ENCODE measurements around the gene CNTN4. TPM values are rescaled to one million over a fixed set of nuclear protein-coding genes. Genes with fewer than 3 reads are reported as not detected.
A peak's percentile ranks its signal among the peaks of the same experiment; 100 is the strongest.
"Not testable (repeated sequence)": the region's sequence is repeated elsewhere in the genome, so short reads cannot be mapped to it uniquely, and the experiment has no call there.

CNTN4 gene
- total RNA-seq, 1 donor from 2014 or later: 2.6 TPM

GRCh38 chr3:2896308-2896939 is 797.8 kb downstream of the CNTN4 start:
- intact Hi-C loops (cut with DNase I): no loop called here
- ATAC-seq (ENCODE audit: poor library complexity): no peak
- DNase-seq: no peak

DNA sequence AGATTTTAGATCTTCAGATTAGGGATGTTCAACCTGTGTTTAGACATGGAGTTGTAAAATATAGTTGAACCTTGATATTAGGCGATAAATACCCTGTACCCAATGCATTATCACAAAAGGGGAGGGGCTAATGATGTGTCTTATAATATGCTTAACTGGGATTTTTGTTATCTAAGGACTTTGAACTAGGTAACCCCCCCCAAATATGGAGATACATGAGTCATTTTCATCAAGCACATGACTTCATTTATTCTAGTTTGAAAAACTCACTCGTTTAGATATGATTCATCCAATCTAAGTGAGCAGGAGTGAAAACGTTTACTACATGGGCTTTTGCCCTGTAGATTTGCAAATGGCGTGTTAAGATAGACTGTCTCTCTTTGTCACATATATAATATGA is 799.2 kb downstream of the CNTN4 start:
- no peak for DNase-seq
- intact Hi-C loops (cut with DNase I): no loop called here
- no peak for ATAC-seq (ENCODE audit: poor library complexity)

DNA sequence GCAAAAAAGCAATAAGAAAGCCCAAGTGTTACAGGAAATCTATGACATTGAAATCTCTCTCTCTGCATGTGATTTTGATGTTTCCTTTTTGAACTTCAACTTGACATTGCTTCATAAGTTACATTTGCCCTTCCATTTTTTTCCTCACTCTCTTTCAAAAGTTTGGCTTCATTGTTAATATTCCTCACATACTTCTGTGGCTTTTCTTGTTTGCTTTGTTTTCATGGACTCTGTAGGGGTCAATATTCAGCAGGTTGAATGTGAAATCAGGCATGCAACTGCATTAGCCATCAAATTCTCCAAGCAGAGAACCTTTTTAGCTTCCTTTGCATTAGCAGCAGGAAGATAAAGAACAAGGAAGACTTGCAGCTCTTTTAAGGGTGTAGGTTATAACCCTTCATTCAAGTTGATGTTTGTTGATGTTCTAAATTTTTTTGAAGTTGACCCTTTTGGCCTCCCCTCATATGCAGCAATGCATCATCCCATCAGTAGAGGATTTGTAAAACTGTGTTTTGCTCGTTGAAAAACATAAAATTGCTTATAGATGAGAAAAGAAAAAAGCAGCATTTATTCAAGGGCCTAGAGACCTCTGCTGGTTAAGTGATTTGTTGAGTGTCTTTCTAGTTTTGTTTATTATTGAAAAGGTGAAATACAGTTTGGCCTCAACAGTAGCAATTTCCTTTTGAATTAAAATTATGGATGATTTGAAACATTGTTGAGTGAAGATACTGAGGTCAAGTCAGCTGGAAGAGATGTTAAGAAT is 800.1 kb downstream of the CNTN4 start:
- intact Hi-C loops (cut with DNase I): no loop called here
- ATAC-seq (ENCODE audit: poor library complexity): no peak
- no peak for DNase-seq

GRCh38 chr3:2904054-2904453 is 805.4 kb downstream of the CNTN4 start:
- intact Hi-C loops (cut with DNase I): no loop called here
- ATAC-seq (ENCODE audit: poor library complexity): no peak
- no peak for DNase-seq

DNA sequence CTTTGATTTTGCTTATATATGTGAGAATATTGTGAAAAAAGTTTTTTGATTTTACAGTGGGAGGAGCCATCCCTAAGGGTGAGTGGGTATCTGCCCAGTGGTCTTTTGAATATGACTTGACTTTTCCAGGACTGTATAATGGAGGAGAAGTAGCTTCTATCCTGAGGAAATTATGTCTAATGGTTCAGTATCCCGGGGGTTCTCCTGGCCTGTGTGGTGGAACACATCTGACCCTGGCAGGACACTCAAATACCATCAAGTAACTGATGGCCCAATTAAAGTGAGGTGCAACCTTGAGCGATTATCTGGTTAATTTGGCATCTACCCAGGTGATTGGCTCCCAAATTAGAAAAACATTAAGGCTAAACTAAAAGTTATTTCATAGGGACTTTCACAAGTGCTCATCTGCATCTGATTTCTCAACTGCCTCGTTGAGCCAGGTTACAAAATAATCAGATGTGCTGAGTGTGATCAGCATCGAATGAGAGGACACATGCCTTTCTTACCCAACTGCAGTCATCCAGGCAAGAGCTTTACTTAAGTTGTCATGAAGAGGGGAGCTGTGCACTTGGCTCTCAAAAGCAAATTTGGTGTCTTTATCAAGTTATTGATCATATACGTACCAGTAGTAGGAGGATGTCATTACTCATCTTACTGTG is 810.2 kb downstream of the CNTN4 start:
- no peak for DNase-seq
- intact Hi-C loops (cut with DNase I): no loop called here
- no peak for ATAC-seq (ENCODE audit: poor library complexity)

DNA sequence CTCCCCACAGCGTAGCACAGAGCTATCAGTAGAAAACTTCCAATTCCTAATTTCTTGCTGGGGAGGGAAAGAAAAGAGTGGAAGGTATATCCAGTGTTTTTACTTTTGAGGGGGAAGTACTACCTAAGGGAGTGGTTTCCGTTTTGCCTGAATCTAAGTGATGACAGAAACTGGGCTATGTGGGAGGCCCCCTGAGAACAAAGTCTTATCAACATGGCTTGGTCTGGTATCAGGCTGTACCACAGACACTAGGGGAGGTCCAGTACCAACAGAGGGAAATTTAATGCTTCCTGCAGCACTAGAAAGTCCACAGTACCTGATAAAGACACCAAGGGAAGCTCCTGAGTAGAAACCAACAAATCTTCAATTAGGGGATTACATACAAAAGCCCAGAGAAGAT is 812.3 kb downstream of the CNTN4 start:
- intact Hi-C loops (cut with DNase I): no loop called here
- DNase-seq: no peak
- ATAC-seq (ENCODE audit: poor library complexity): no peak

DNA sequence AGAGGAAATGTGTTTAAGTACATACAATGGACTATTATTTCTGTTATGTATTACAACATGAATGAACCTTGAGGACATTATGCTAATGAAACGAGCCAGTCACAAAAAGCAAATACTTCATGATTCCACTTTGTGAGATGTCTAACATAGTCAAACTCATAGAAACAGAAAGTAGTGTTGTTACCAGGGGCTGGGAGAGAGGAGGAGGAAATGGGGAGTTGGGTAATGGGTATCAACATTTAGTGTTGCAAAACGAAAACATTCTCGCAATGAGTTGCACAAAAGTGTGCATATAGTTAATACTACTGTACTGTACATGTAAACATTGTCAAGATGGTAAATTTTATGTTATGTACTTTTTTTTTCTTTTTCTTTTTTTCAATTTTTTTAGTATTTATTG is 817.2 kb downstream of the CNTN4 start:
- ATAC-seq (ENCODE audit: poor library complexity): no peak
- DNase-seq: no peak
- intact Hi-C loops (cut with DNase I): no loop called here

DNA sequence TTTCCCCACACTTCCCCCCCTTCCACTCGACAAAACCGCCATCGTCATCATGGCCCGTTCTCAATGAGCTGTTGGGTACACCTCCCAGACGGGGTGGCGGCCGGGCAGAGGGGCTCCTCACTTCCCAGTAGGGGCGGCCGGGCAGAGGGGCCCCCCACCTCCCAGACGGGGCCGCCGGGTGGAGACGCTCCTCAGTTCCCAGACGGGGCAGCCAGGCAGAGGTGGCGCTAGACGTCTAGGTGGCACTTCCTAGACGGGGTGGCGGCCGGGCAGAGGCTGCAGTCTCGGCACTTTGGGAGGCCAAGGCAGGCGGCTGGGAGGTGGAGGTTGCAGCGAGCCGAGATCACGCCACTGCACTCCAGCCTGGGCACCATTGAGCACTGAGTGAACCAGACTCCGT is 818.0 kb downstream of the CNTN4 start:
- intact Hi-C loops (cut with DNase I); ATAC-seq (ENCODE audit: poor library complexity); DNase-seq: not testable (repeated sequence)

- intact Hi-C loops (cut with DNase I): no loop called here
- DNase-seq (no peak), ATAC-seq (ENCODE audit: poor library complexity) (no peak)
Observed at GRCh38 chr3:2920103-2920502, 821.4 kb downstream of the CNTN4 start.

DNA sequence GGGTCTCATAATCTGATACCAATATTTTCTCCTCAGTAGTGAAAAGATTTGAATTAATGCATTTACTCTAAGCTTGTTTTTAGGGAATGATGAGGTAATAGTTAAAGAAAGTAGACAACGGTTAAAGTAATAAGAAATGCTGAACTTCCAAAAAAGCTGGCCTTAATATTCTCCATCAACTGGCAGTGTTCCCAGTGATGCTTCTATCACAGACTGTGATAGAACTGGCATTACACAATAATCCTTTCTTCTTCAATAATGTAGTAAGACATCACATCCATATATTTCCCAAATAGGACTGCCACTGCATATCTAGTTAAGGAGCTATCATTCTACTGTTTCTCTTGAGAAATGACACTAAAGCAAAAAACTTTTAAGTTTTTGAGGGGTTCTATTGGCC is 822.8 kb downstream of the CNTN4 start:
- ATAC-seq (ENCODE audit: poor library complexity) (no peak), DNase-seq (no peak)
- intact Hi-C loops (cut with DNase I): no loop called here

DNA sequence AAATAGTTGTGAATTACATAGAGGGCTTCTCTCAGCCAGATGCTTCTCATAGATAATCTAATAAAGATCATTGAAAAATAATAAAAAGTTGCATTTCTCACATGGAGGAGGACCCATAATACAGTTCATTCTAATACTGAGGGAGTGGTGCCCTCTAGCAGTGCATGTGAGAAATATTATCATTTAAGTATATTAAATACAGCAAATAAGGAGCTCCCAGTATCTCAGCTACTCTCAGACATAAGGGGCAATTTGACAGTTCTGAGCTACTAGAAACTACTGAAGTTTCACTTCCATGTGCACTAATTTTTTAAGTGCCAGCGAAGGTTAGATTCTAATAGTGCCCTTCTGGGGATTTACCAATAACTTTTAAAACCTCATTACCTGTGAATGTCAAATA is 823.2 kb downstream of the CNTN4 start:
- ATAC-seq (ENCODE audit: poor library complexity) (peak; percentile 74), DNase-seq (no peak)
- intact Hi-C loops (cut with DNase I): no loop called here

DNA sequence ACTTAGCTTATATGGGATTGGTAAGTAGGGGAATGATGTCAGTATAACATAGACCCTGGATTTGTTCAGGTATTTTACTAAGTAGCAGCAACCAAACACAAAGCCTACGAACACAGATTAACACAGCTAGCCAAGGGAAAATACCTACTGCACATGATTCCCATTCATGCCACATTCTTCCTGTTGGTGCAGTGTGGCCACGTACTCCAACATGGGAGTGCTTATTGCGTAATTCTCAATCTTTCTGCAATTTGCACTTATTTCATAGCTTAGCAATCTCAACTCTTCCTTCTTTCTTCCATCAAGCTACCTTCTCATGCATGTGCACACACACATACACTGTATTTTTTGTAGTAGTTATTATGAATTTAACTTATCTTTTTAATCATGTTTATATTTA is 824.7 kb downstream of the CNTN4 start:
- no peak for DNase-seq
- intact Hi-C loops (cut with DNase I): no loop called here
- no peak for ATAC-seq (ENCODE audit: poor library complexity)

DNA sequence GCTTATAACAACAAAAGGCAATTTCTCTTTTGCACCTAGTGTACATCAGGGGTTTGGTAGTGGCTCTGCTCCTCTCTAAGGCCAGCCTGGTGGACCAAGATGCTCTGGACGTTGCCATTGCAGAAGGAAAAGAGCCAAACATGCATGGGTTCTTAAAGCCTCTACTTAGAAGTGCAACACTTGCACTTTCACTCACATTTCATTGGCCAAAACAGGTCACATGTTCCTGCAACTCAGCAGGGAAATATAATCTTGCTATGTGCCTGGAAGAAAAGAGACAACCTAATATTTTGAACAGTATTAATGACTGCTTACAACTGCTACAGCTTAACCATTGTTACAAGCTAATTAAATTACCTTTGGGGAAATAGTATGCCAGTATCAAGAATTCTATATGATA is 828.6 kb downstream of the CNTN4 start:
- ATAC-seq (ENCODE audit: poor library complexity): no peak
- DNase-seq: no peak
- intact Hi-C loops (cut with DNase I): no loop called here

DNA sequence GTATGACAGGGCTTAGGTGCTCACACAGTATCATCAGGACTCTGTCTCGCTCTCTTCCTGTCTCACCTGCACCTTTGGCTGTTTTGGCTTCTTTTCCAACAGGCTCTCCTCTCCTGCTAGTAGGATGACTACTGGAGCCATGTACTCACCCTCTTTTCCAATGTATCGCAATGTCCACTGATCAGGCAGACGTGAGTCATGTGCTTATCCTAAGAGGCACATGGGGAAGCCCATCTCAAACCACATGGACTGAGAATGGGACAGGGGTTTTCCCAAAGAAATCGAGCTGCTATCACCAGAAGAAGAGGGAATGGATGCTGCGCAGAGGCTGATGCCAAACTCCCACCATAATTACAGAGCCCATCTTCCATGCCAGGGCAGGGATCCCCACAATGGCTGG is 830.9 kb downstream of the CNTN4 start:
- no peak for ATAC-seq (ENCODE audit: poor library complexity)
- no peak for DNase-seq
- intact Hi-C loops (cut with DNase I): no loop called here

GRCh38 chr3:2931265-2931664 is 832.6 kb downstream of the CNTN4 start:
- intact Hi-C loops (cut with DNase I): no loop called here
- DNase-seq: no peak
- ATAC-seq (ENCODE audit: poor library complexity): no peak

DNA sequence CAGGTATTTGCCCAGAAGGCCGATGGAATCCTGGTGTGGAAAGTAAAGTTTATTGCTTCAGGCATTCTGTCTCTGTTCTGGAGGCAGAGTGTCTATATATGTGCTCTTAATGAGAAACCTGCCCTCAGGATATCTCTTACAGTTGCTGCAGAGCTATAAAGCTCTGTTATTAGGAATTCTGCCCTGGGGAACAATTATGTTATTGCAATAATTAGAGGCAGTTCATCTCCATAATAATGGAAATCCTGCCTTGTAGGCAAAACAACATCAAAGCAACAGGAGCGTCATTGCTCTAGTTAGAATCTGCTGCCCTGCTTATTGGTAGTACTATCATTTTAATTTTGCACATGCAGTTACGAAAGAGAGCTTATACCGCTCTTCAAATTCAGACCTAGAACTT is 835.9 kb downstream of the CNTN4 start:
- intact Hi-C loops (cut with DNase I): no loop called here
- ATAC-seq (ENCODE audit: poor library complexity) (no peak), DNase-seq (no peak)

GRCh38 chr3:2937055-2937454 is 838.4 kb downstream of the CNTN4 start:
- no peak for ATAC-seq (ENCODE audit: poor library complexity)
- no peak for DNase-seq
- intact Hi-C loops (cut with DNase I): no loop called here

GRCh38 chr3:2937592-2937991 is 838.9 kb downstream of the CNTN4 start:
- DNase-seq (no peak), ATAC-seq (ENCODE audit: poor library complexity) (no peak)
- intact Hi-C loops (cut with DNase I): no loop called here

DNA sequence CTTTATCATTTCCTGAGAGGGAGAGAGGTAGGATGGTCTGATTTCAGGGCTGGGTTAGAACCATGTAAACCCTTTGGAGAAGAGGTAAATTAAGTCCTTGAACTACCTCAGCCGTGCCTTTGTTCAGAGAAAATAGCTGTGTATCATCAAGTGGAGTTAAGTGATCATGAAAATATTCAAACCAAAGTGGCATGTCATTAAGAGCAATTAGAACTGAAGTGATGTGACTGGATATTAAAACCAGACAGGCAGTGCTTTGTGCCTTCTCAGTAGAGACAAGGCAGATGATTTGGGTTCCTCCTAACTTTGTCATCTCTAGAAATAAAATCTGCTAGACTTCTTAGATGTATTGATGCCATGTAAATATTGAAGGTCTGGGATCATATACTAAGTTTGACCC is 840.0 kb downstream of the CNTN4 start:
- intact Hi-C loops (cut with DNase I): no loop called here
- no peak for ATAC-seq (ENCODE audit: poor library complexity)
- DNase-seq: no peak

DNA sequence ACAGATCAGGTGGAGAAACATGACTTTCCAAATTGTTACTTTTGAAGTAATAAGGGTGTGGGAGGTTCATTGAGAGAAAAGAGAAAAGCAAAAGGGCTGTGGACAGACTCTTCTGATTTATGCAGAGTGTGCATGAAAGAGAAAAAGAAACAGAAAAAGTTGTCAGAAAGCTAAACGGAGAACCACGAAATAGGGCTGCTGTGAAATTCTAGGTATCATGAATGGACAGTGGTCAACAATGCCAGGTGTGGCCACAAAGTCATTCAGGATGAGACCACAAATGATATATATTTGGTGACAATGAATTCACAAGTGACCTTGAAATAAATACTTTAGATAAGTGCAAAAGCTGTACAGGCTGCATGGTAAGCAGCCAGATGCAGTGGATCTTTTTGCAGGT is 841.4 kb downstream of the CNTN4 start:
- DNase-seq: no peak
- intact Hi-C loops (cut with DNase I): no loop called here
- ATAC-seq (ENCODE audit: poor library complexity): no peak

All from Right ventricle myocardium superior (tissue), 1 donor.